Large intestine (tissue), 3 donors: ENCODE measurements around the gene WBP11. TPM values are rescaled to one million over a fixed set of nuclear protein-coding genes. Genes with fewer than 3 reads are reported as not detected.
"Not testable (repeated sequence)": the region's sequence is repeated elsewhere in the genome, so short reads cannot be mapped to it uniquely, and the experiment has no call there.

Experiments
- DNase-seq, 2 donors: peaks; one replicate each; pipeline versions ENCODE4 v3.0.0 to v3.0.0-alpha.2; 2013
- H3K27ac ChIP-seq: one replicate; pipeline ENCODE4 v1.5.1; 2013; ENCODE audit warnings: low read length
- H3K27me3 ChIP-seq: 2 replicates; pipeline ENCODE4 v1.6.1; 2013; ENCODE audit warnings: low read length; ENCODE audit not compliant: control insufficient read depth, insufficient read depth
- H3K36me3 ChIP-seq: 2 replicates; pipeline ENCODE4 v1.6.1; 2013; ENCODE audit warnings: low read length; ENCODE audit not compliant: control insufficient read depth, insufficient read depth
- H3K4me1 ChIP-seq: one replicate; pipeline ENCODE4 v1.6.1; 2013; ENCODE audit warnings: low read length; ENCODE audit not compliant: control insufficient read depth, insufficient read depth
- H3K4me3 ChIP-seq: one replicate; pipeline ENCODE4 v1.5.1; 2013; ENCODE audit warnings: low read length
- H3K9me3 ChIP-seq: one replicate; pipeline ENCODE4 v1.6.1; 2013; ENCODE audit warnings: mild to moderate bottlenecking, low read depth, low read length, moderate library complexity; ENCODE audit not compliant: control insufficient read depth
- WGBS: methylation state at CpG from one replicate; pipeline ENCODE4 v1.1.5; 2013; ENCODE audit warnings: low lambda C conversion rate; ENCODE audit not compliant: insufficient coverage; 5-methylcytosine and 5-hydroxymethylcytosine counted together
- polyA plus RNA-seq: library from polyadenylated mRNA; unstranded; fragments of 120-200 nt; gene quantifications from one replicate; pipeline ENCODE4 v1.2.1, GENCODE V29; 2013

WBP11 gene
- polyA plus RNA-seq, 1 donor: 45.6 TPM

GRCh38 chr12:14766649-14767215 lies 36.5 kb downstream of the WBP11 start:
- no peak for DNase-seq
- Histone ChIP-seq H3K27me3 (no peaks in the 10 kb centered on the region), H3K27ac (no peak overlapping the region), H3K4me1 (peaks cover 2% of the 10 kb centered on the region), H3K36me3 (no peaks in the 10 kb centered on the region), H3K9me3 (no peaks in the 10 kb centered on the region), H3K4me3 (no peak overlapping the region)
- 100% methylated on average over 2 of the region's 3 CpGs for whole genome bisulfite sequencing

- H3K27me3 ChIP-seq, H3K36me3 ChIP-seq, H3K9me3 ChIP-seq, H3K27ac ChIP-seq, H3K4me1 ChIP-seq, DNase-seq, H3K4me3 ChIP-seq: not testable (repeated sequence)
- no CpG with 5 or more reads among the region's 3 CpGs for WGBS
These were observed 37.3 kb downstream of the WBP11 start for GRCh38 chr12:14766020-14766419.

GRCh38 chr12:14765398-14765797 lies 37.9 kb downstream of the WBP11 start:
- H3K27me3 ChIP-seq: no peaks in the 10 kb centered on the region
- no peak overlapping the region for H3K27ac ChIP-seq
- no peak overlapping the region for H3K4me3 ChIP-seq
- no CpG with 5 or more reads among the region's 2 CpGs for WGBS
- no peaks in the 10 kb centered on the region for H3K36me3 ChIP-seq
- DNase-seq: no peak
- H3K9me3 ChIP-seq: no peaks in the 10 kb centered on the region
- H3K4me1 ChIP-seq: peaks cover 7% of the 10 kb centered on the region

GRCh38 chr12:14759711-14760280 lies 43.5 kb downstream of the WBP11 start:
- H3K4me3 ChIP-seq, H3K9me3 ChIP-seq, H3K27me3 ChIP-seq, H3K36me3 ChIP-seq, DNase-seq: not testable (repeated sequence)
- peak overlapping the region; percentile 13 for H3K27ac ChIP-seq
- WGBS: 72% methylated on average over 3 of the region's 6 CpGs
- peaks cover 13% of the 10 kb centered on the region for H3K4me1 ChIP-seq

GRCh38 chr12:14756334-14757143 lies 46.7 kb downstream of the WBP11 start:
- peak; percentile 82 to 90 for DNase-seq
- WGBS: 88% methylated on average over 4 of the region's 17 CpGs
- H3K4me3 ChIP-seq: no peak overlapping the region

GRCh38 chr12:14751986-14752385 lies 51.3 kb downstream of the WBP11 start:
- H3K9me3 ChIP-seq: no peaks in the 10 kb centered on the region
- H3K36me3 ChIP-seq: no peaks in the 10 kb centered on the region
- H3K4me1 ChIP-seq: peaks cover 13% of the 10 kb centered on the region
- H3K27me3 ChIP-seq: no peaks in the 10 kb centered on the region
- no peak overlapping the region for H3K4me3 ChIP-seq
- DNase-seq: peak; percentile 66 to 78
- peak overlapping the region; percentile 74 for H3K27ac ChIP-seq

More at GRCh38 chr12:14756334-14757143, 46.7 kb downstream of the WBP11 start:
- Histone ChIP-seq H3K27me3 (no peaks in the 10 kb centered on the region), H3K36me3 (no peaks in the 10 kb centered on the region), H3K4me1 (peaks cover 18% of the 10 kb centered on the region), H3K9me3 (no peaks in the 10 kb centered on the region), H3K27ac (peak overlapping the region; percentile 83)

- Histone ChIP-seq H3K27ac (no peak overlapping the region), H3K4me3 (no peak overlapping the region), H3K27me3 (no peaks in the 10 kb centered on the region), H3K9me3 (no peaks in the 10 kb centered on the region), H3K36me3 (no peaks in the 10 kb centered on the region), H3K4me1 (no peaks in the 10 kb centered on the region)
- no CpG with 5 or more reads among the region's 1 CpG for WGBS
- DNase-seq: no peak
These were observed 60.2 kb downstream of the WBP11 start for GRCh38 chr12:14743061-14743460.

- WGBS: no CpG with 5 or more reads among the region's 2 CpGs
- Histone ChIP-seq H3K4me3 (no peak overlapping the region), H3K36me3 (no peaks in the 10 kb centered on the region), H3K9me3 (no peaks in the 10 kb centered on the region), H3K27ac (no peak overlapping the region), H3K27me3 (no peaks in the 10 kb centered on the region), H3K4me1 (no peaks in the 10 kb centered on the region)
- DNase-seq: no peak
These were observed 61.3 kb downstream of the WBP11 start for GRCh38 chr12:14741942-14742341.

GRCh38 chr12:14741153-14741552 lies 62.1 kb downstream of the WBP11 start:
- no peaks in the 10 kb centered on the region for H3K4me1 ChIP-seq
- no peak overlapping the region for H3K4me3 ChIP-seq
- no peaks in the 10 kb centered on the region for H3K36me3 ChIP-seq
- no CpG with 5 or more reads among the region's 4 CpGs for WGBS
- no peaks in the 10 kb centered on the region for H3K9me3 ChIP-seq
- DNase-seq: peak in 1 of 2 donors; percentile 46
- no peaks in the 10 kb centered on the region for H3K27me3 ChIP-seq
- H3K27ac ChIP-seq: no peak overlapping the region

- WGBS: no CpG with 5 or more reads among the region's 16 CpGs
- H3K27ac ChIP-seq, H3K4me1 ChIP-seq, H3K4me3 ChIP-seq, H3K36me3 ChIP-seq, H3K9me3 ChIP-seq, H3K27me3 ChIP-seq, DNase-seq: not testable (repeated sequence)
These were observed 66.8 kb downstream of the WBP11 start for GRCh38 chr12:14736441-14736840.
